ENCODE data around the gene NRG4.
"Not testable (repeated sequence)": the region's sequence is repeated elsewhere in the genome, so short reads cannot be mapped to it uniquely, and the experiment has no call there.

The NRG4 gene

GRCh38 chr15:76057332-76058000, 45.2 kb upstream of the NRG4 start:
- H3K4me3 ChIP-seq (ENCODE audit: low read depth, low read length) = peak overlapping the region; percentile 31
- TF ChIP-seq, protein P1, sequence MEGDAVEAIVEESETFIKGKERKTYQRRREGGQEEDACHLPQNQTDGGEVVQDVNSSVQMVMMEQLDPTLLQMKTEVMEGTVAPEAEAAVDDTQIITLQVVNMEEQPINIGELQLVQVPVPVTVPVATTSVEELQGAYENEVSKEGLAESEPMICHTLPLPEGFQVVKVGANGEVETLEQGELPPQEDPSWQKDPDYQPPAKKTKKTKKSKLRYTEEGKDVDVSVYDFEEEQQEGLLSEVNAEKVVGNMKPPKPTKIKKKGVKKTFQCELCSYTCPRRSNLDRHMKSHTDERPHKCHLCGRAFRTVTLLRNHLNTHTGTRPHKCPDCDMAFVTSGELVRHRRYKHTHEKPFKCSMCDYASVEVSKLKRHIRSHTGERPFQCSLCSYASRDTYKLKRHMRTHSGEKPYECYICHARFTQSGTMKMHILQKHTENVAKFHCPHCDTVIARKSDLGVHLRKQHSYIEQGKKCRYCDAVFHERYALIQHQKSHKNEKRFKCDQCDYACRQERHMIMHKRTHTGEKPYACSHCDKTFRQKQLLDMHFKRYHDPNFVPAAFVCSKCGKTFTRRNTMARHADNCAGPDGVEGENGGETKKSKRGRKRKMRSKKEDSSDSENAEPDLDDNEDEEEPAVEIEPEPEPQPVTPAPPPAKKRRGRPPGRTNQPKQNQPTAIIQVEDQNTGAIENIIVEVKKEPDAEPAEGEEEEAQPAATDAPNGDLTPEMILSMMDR (IDR thresholded peaks at IDR 0.05; ENCODE audit: borderline replicate concordance, insufficient read depth, low read depth, low read length) = peak; percentile 54; the same call in 1 of the 2 replicates

GRCh38 chr15:76056931-76057330, 44.7 kb upstream of the NRG4 start:
- peak overlapping the region; percentile 31 for H3K4me3 ChIP-seq (ENCODE audit: low read depth, low read length)
- TF ChIP-seq, protein P1 (IDR thresholded peaks at IDR 0.05; ENCODE audit: borderline replicate concordance, insufficient read depth, low read depth, low read length) = no peak

- not testable (repeated sequence) for H3K4me3 ChIP-seq (ENCODE audit: low read depth, low read length)
These were observed 42.0 kb upstream of the NRG4 start for GRCh38 chr15:76054201-76054600.

DNA sequence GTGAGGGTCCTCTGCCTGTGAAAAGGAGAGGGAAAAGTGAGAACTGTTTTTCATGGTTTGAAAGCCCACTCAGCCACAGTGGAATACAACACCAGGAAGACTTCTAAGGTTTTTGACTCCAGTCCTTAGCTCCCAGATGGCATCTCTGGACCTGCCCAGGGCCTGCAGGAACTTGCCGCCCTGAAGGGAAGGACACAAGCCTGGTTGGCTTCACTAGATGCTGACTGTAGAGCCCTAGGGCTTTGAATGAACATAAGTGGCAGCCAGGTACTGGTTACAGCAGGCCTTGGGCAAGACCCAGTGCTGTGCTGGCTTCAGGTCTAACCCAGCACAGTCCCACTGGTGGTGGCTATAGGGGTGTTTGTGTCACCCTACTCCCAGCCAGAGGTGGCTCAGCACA, 26.3 kb upstream of the NRG4 start:
- TF ChIP-seq, protein P1 (IDR thresholded peaks at IDR 0.05; ENCODE audit: borderline replicate concordance, insufficient read depth, low read depth, low read length) = no peak
- H3K4me3 ChIP-seq (ENCODE audit: low read depth, low read length) = no peak overlapping the region

DNA sequence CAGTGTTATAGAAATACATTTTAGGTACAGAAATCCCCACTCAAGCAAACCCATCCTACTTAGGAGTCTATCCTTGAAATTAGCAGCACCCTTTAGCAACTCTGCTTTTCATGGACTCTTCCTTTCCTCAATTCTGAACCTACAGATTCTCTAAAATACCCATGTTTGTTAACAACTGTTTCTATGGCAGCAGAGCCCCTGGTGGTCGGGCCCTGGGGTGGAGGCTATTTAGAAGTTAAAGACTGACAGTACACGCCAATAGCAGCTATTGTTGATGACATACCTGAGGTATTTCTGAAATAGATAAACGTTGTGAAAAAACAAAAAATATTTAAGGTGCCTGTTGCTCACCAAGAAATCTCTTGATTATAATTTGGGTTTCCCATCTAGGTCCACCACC, 23.4 kb upstream of the NRG4 start:
- no peak overlapping the region for H3K4me3 ChIP-seq (ENCODE audit: low read depth, low read length)
- TF ChIP-seq, protein P1 (IDR thresholded peaks at IDR 0.05; ENCODE audit: borderline replicate concordance, insufficient read depth, low read depth, low read length) = no peak

DNA sequence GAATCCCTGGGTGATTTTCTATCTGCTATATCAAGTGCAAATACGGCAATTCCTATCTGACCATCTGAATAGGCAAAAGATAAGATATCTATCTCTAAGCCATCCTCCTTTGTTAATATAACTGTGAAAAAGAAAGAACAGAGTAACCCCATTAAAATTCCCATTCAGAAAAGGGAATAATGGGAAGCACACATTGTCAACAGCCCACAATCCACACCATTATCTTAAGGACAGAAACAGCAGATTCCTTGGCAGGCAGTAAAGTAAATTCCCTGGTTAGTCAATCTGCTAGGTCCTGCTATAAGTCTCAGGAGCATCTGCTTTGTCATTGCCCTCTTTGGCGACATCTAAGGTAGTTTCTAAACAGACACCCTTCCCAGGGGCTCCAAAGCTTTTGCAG, 21.9 kb upstream of the NRG4 start:
- TF ChIP-seq, protein P1 (IDR thresholded peaks at IDR 0.05; ENCODE audit: borderline replicate concordance, insufficient read depth, low read depth, low read length) = no peak
- H3K4me3 ChIP-seq (ENCODE audit: low read depth, low read length) = no peak overlapping the region

- TF ChIP-seq, protein P1 (IDR thresholded peaks at IDR 0.05; ENCODE audit: borderline replicate concordance, insufficient read depth, low read depth, low read length) = no peak
- no peak overlapping the region for H3K4me3 ChIP-seq (ENCODE audit: low read depth, low read length)
These were observed 21.2 kb upstream of the NRG4 start for GRCh38 chr15:76033438-76033837.
